GM12872 (cell line): ENCODE measurements around the gene NTM.

ENCODE experiments used
- CTCF ChIP-seq: IDR thresholded peaks from 3 replicates; pipeline ENCODE4 v1.5.1; 2011; ENCODE audit warnings: low read depth, mild to moderate bottlenecking, low read length, moderate library complexity; ENCODE audit not compliant: insufficient read depth

The NTM gene

GRCh38 chr11:132050049-132050448, 679.6 kb downstream of the NTM start:
- no peak for TF ChIP-seq CTCF

- TF ChIP-seq CTCF: no peak
These were observed 680.3 kb downstream of the NTM start for GRCh38 chr11:132050577-132051165.

- TF ChIP-seq CTCF: no peak
These were observed 681.3 kb downstream of the NTM start for GRCh38 chr11:132051704-132052103.

- no peak for TF ChIP-seq CTCF
These were observed 681.9 kb downstream of the NTM start for GRCh38 chr11:132052342-132052741.

- no peak for TF ChIP-seq CTCF
These were observed 682.5 kb downstream of the NTM start for GRCh38 chr11:132052904-132053303.

- no peak for TF ChIP-seq CTCF
These were observed 684.4 kb downstream of the NTM start for GRCh38 chr11:132054822-132055221.

- no peak for TF ChIP-seq CTCF
These were observed 684.9 kb downstream of the NTM start for GRCh38 chr11:132055296-132055695.
